HG02798 (cell line): ENCODE data around the gene DEDD2.
A peak's percentile ranks its signal among the peaks of the same experiment; 100 is the strongest.

Experiments used
- ATAC-seq: cut with Tn5 transposase; IDR thresholded peaks from one replicate; pipeline ENCODE4 v1.9.1; 2021; ENCODE audit warnings: mild to moderate bottlenecking; ENCODE audit not compliant: unreplicated experiment, poor library complexity

DEDD2 gene

DNA sequence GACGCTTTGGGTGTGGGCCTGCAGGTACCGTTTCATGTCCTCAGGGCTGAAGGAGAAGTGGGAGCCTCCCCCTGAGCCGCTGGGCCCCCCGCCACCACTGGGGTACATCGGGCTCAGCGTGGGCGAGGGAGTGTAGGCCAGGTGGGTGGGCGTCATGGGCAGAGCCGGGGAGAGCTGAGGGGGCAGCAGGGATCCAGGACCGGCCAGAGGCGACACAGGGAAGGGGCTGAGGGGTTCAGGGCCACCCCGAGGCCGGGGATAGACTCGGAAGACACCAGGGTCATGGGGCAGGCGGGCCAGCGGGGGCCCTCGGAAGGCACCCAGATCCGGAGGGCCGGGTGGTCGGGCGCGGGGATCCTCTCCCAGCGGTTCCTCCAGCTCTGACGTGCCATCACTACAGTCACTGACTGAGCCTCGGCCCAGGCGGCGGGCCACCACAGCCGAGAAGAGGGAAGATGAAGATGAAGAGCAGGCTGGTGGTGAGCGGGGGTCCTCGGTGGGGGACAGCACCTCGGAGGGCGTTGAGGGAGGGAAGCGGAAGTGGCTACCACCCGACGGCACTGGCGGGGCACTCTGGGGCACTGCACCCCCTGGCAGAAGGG is 31.8 kb upstream of the DEDD2 start:
- no peak for ATAC-seq

DNA sequence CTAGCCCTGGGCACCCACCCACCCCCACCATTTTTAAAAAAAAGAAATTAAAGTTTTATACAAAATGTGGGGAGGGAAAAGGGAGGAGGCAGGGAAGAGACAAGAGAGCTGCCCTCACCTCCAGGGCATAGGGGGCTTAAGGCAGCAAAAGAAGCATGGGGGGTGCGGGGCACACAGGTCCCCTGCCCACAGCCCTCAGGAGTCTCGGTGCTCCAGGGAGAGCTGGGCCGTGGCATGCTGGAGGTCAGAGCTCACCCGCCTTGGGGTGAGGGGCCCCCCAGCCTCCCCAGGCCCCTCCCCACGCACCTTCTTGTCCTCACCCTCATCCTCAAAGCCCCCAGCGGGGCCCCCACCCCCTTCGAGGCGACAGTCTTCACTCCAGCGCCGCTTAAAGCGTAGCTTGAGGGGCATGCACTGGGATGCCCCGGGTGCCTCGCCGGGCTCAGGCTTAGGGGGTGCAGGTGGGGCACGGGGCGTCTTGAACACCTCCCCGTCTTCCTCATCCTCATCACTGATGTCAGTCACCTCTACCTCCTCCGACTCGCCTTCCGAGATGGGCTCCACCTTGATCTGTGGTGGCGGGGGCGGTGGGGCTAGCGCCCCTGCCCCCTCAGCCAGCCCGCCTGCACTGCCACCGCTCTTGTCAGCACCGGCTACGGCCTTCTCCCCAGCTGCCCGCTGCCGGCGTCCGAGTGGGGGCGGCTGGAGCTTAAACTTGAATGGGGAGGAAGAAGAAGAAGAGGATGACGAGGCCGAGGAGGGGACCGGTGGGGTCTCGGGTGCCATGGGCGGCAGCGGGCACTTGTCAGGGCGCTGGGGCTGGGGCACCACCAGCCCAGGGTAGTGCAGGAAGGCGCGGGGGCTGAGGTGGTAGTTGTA is 31.0 kb upstream of the DEDD2 start:
- no peak for ATAC-seq

DNA sequence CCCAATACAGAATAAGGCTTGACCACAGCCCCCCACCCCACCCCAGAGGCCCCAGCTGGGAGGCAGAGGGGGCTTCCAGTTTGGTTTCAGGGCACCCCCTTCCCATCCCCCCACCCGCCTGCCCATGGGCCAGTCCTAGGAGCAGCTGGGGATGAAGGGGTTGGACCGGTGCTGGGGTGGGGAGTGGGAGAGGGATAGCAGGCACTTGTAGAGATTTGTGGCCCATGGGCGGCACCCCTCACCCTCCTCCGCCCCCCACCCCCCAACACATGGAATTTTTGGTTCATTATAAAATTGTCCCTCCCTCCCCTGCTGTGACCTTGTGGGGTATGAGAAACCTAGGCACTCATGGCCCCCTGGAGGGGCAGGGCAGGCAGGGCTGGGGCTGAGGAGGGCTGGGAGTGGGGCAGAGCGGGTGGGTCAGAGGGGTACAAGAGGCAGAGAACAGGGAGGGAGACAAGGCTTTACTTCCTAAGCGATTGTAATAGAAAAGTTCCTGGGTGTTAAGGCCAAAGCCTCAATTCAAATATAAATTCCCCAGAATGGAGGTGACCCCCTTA is 30.2 kb upstream of the DEDD2 start:
- ATAC-seq: no peak

DNA sequence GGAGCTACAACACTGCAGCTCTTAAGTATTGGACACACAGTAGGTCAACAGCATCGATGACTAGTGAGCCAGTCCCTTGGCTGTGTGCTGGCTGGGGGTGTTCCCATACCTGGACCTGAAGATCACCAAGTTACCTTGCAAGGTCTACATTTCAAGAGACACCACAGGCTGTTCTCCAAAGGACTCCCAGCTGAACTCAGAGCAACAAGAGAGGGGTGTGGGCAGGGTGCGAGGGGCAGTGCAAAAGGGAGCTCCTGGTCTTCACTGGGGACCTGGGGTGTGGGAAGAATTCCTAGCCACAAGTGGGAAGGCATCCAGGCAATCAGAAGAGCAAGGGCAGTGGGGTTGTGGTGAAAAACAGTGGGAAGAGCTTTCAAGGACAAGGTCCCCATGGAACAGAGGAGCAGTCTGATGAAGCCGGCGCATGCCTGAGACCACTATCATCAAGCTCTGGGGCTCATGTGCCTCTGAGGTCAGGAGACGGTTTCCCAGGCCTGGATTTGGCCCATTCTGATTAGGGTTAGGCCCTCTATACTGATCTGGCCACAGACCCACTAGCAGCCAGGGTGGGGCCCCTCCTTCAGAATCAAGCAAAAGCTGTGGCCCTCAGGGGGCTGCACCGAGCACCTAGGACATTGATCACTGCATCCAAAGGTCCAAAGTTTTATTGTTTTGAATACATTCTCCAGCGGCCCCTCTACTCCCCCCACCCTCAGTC is 29.6 kb upstream of the DEDD2 start:
- ATAC-seq: no peak

DNA sequence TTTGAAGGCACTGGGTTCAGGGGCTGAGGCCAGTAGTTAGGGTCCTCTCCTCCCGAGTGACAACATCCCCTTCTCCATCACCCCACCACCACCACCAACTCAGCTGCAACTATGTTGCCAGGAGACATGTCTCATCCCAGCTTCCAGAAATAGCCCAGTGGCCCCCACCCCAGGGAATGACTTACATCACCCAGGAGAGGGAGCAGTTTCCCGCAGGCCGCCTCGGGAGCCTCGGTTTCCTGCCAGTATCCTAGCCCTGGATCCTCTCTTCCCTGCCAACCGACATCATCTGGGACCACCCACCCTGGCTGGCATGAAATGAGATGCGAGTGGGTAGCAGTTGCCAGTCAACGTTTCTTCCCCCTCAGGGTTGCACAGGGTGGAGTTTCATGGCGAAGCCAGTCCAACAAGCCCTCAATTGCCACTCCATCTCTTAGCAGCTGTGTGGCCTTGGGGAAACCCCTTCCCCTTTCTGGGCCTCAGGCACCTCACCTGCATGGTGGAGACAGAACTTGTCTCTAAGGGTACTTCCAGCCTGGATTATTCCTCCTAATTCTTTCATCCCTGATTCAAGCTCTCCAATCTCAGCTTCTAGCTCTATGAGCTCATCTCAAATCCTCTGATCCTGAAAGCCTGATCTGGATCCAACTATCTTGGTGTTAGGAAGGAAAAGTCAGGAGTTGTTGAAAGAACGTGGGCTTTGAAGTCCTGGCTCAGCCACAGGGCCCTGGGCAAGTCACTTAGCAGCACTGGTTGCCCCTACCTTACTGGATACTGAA is 28.9 kb upstream of the DEDD2 start:
- no peak for ATAC-seq

DNA sequence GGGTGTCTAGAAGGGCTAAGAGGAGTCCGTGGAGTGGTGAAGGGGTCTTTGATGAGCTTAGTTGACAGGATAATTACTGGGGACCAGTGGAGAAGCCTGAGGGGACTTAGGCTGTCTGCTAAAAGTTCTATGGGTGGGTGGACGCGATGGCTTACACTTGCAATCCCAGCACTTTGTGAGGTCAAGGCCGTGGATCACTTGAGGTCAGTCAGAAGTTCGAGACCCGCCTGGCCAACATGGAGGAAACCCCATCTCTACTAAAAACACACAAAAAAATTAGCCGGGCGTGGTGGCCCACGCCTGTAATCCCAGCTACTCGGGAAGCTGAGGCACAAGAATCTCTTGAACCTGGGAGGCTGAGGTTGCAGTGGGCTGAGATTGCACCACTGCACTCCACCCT is 27.8 kb upstream of the DEDD2 start:
- ATAC-seq: no peak

DNA sequence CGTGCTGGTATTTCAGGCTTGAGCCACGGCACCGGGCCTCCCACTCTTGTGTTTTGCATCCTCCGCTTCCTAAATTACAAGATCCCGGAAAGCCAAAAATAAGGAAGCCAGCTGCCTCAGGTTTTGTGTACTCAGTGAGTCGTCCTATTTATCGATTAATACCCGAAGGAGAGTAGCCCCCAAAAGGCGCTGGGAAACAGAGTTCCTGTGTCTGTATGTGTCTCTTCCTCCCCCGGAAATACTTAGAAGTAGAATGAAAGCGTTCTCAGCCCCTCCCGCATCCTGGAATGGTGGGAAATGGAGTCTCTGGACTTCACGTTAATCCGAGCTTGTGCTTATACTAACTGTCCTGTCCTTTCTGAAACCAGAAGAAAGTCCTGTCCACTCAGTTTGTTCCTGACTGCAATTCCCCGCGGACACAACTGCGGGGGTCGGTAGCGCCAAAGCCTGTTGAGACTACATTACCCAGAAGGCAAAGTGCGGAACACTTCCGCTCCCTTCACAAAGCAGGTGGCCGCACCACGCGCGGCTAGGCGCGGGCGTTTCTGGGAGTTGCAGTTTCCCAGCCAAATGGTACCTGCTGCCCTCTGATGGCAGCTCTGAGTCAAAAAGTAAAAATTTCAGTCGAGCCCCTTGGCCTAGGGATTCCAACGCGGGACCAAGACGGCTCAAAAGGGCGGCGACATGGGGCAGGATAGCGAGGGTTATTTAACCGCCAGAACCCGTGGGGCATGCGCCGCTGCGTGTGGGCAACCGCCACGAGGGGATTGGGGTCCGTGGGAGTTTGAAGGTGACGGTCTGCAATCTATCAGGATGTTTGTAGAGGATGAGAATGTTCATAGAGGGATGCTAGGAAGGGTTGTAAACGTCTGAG is 27.1 kb upstream of the DEDD2 start:
- ATAC-seq: peak; percentile 35

DNA sequence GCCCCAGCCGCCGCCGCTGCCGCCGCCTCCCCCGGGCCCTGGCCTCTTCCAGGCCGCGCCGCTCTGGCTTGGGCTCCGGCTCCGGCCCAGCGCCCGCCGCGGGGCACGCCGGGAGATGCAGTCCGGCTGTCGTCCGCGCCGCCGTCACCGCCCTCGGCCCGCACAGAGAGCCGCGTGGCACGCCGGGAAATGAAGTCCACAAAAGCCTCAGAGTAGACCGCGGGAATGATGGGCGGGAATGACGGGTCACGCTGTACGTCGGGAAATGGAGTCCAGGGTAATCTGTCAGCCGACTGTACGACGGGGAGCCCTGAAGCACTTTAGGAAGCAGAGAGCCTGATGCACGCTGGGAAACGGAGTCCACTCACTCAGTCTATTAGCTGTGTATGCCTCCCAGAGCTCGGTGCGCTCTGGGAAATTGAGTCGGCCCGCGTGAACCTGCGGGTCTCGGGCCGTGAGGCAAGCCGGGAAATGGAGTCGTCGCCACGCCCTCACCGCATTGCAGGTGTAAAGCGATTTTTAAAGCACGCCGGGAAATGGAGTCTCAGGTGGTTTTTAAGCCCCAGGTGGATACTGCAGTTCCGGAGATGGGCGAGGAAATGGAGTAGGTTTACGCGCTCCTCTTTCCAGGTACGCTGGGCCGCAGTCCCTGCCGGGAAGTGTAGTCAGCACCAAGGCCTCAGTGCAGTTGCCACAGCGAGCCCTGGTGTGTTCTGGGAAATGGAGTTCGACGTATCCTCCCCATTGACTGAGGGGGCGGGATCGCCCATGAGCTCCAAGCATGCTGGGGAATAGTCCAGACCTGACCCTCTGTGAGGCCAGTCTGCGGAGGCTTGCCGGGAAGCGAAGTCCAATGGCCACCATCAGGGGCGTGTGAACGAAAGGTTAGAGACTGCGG is 25.3 kb upstream of the DEDD2 start, which contains the start of gene GSK3A:
Gene GSK3A (minus strand): TSS at position 91 of the 898 bp plus-strand sequence. CDS start 137 bp downstream, outside the sequence.
- peak; percentile 71 for ATAC-seq

DNA sequence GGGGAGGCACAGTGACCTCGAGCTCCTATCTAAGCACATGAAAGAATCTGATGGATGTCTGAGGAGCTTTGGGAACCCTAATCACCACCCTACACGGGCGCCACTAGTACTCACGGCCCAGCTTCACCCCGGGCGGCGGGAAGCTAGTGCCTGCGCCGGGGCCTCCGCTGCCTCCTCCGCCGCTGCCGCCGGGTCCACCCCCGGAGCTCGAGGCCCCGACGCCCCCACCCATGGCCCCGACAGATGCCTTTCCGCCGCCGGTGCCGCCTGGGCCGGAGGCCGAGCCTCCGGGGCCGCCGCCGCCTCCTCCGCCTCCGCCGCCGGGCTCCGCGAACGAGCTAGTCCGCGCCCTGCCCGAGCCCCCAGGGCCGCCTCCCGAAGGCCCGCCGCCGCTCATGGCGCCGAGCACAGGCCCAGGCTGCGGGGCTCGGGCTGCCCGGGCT is 24.6 kb upstream of the DEDD2 start:
- ATAC-seq: no peak

DNA sequence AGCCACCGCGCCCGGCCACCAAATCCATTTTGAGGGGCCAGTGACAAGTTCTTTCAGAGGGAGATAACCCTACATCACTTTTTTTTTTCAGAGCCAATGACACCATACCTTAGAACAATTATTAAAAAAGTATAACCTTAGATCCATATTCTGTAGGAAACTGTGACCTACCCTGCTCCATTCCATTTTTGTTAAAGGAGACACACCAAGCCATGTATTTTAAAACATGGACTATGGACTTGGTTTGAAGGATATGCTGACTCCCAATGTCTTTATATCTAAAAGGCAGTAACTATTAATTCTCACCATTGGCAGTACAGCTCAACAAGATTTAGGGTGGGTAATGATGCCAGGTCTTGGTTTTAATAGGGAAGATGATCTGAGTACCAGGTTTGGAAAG is 23.8 kb upstream of the DEDD2 start:
- ATAC-seq: no peak

DNA sequence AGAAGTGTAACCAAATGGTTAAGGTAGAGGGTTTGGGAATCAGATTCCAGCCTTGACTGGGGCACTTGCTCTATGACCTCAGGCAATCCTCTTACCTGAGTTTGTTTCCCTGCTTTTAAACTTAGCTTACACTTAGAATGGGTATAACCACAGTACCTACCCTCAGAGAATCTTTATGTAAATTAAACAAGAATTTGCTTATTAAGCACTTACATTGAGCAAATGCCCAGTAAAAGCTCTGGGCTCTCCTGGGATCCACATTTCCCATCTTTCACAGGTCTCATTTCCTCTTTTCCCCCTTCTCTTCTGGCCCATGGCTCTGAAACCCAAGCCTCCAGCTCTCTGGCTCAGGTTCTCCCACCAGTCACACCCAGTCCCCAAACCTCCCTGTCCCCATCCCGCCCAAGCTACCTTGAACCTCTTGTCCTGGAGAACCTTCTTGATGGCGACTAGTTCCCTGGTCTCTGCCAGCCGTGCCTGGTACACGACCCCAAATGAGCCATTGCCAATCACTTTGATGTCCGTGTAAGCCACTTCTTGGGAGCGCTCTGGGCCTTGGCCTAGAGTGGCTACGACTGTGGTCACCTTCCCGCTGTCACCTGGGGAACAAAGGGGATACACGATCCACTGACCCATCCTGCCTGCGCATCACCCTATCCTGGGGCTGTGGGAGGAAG is 22.2 kb upstream of the DEDD2 start:
- no peak for ATAC-seq

DNA sequence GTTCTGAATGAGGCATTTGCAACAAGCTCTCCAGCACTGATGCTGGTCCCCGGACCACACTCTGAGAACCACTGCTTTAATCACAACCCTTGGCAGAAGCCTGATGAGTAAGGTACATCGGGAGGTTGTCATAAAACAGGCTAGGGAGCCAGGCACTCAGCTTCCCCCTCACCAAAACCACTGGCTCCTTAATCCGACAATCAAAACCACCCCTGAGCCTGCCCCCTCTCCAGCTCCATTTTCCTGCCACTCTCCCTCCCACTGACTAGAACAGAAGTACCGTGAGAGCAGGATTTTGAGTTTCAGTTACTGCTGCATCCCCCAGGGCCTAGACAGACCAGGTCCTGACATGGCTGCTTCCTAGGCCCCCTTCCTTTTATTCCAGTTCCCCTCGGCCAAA is 17.7 kb upstream of the DEDD2 start:
- ATAC-seq: no peak

DNA sequence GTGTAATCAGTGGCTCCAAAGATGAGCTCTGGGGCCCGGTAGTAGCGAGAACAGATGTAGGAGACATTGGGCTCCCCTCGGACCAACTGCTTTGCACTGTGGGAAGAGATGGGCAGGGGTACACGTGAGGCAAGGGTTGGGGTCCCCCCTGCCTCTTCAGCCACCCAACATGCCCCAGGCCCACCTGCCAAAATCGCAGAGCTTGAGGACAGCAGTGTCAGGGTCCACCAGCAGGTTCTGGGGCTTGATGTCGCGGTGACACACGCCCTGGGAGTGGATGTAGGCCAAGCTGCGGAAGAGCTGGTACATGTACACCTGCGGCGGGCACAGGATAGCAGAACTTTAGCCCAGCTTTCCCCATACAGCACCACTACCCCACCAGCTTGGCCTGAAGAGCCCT is 16.9 kb upstream of the DEDD2 start:
- ATAC-seq: no peak

DNA sequence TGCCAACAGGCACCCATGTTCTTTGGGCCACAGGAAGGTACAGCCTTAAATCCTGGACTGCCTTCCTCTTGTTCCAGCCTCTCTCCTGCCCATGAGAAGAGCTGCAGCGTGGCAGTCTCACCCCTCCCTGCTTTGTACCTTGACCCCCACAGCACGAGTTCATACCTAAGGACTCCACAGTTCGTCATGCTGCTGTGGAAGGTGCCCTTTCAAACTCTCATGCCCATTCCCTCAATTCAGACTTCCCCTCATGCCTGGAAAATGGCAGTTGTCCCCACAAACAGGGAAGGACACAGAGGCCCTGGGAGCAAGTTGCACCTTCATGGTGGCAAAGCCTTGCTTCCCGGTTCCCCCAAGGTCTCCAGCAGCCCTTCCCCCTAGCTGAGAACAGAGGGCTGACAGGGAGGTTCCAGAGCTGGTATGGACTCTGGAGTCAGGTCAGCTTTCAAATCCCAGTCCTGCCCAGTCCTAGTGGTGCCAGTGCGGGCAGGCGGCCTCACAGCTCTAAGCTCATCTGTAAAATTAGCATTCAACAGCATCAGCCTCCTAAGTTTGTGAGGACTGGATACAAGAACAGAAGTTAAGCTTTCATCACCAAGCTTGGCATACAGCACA is 16.3 kb upstream of the DEDD2 start:
- ATAC-seq: no peak

DNA sequence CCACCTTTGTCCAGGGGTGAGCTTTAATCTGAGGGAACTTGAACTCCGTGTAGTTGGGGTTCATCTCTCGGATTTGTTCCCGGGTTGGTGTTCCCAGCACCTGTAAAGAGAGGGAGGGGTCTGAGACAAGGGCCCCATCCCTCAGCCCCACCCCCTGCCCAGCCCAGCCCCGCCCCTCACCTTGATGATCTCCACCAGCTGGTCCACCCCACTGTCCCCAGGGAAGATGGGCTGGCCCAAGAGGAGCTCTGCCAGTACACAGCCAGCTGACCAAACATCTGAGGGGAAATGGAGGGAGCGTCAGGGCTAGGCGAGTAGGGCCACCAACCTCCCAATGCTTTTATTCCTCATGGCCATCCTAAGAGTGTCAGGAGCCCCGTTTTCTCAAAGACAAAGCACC is 15.6 kb upstream of the DEDD2 start:
- no peak for ATAC-seq

DNA sequence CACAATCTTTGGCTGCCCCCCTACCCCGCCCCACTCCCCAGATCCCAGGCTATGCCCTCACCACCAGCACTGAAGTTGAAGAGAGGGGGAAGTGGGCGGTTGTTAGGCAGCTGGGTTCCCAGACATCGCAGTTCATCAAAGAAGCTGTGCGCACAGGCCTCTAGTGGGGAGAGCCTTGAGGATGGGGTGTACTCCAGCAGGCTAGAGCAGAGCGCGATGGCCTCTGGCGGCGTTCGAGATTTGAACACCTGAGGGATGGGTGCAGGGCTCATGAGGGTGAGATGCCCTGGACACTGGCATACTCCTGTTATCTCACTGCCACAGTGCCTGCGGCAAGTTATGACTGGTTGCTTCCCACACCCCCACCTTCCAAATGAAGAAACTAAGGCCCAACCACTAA is 15.0 kb upstream of the DEDD2 start:
- ATAC-seq: no peak

DNA sequence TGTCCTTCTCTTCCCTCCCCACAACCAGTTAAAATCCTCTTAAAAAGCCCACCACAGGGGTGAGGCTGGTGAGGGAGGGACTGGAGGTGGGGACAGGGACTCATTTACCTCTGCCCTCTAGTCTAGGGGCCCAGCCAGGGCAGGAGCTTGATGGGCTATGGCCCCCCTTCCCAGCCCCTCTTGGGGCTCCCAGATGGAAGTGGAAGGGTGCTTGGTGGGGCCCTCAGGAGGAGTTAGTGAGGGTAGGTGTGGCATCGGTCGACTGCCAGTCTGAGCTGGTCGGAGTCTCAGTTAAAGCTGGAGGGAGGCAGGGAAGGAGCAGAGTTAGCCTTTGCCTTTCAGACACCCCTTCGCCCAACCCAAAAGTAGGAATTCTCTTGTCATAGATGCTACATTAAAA is 13.1 kb upstream of the DEDD2 start:
- ATAC-seq: no peak
